Measurements from ENCODE around the gene ANKS4B. TPM values are rescaled to one million over a fixed set of nuclear protein-coding genes. Genes with fewer than 3 reads are reported as not detected.

The ANKS4B gene
- total and polyA plus RNA-seq, 2 experiments from 2014 or later = not detected

- H3K36me3 ChIP-seq (ENCODE audit: low read depth) = no peaks in the 10 kb centered on the region
- in situ Hi-C loops (cut with MboI) = no loop called here
- 39 to 54% methylated on average over 2 of the region's 2 CpGs for WGBS, 2 experiments (ENCODE audit: low coverage in 1 of 2, low lambda C conversion rate in 2 of 2, missing lambda C conversion rate in 2 of 2)
- no peaks in the 10 kb centered on the region for H3K79me2 ChIP-seq (ENCODE audit: insufficient read depth)
- H3K9me3 ChIP-seq (ENCODE audit: low read depth) = no peaks in the 10 kb centered on the region
- H3K9me2 ChIP-seq (ENCODE audit: insufficient read depth) = no peaks in the 10 kb centered on the region
- no peak overlapping the region for H3K4me3 ChIP-seq
- H3K4me2 ChIP-seq (ENCODE audit: unreplicated experiment) = no peak overlapping the region
- no peak overlapping the region for H3K27ac ChIP-seq
- no peak overlapping the region for H2AFZ ChIP-seq
- DNase-seq = no peak
- no peaks in the 10 kb centered on the region for H3K4me1 ChIP-seq (ENCODE audit: insufficient read depth)
- no peaks in the 10 kb centered on the region for H4K20me1 ChIP-seq (ENCODE audit: insufficient read depth)
- TF ChIP-seq EZH2 (IDR thresholded peaks at IDR 0.05; ENCODE audit: insufficient read depth, poor library complexity, severe bottlenecking) = no peak
- TF ChIP-seq EZH2phosphoT487 (IDR thresholded peaks at IDR 0.05; ENCODE audit: insufficient read depth, low read depth) = no peak
- H3F3A ChIP-seq (ENCODE audit: insufficient read depth) = no peaks in the 10 kb centered on the region
- H3K9ac ChIP-seq = no peak overlapping the region
- peaks cover 22% of the 10 kb centered on the region; the same call in 1 of the 2 replicates for H3K27me3 ChIP-seq (replicated peaks; ENCODE audit: insufficient read depth)
Measured at GRCh38 chr16:21217121-21217520, 16.4 kb upstream of the ANKS4B start.

- no peak overlapping the region for H3K9ac ChIP-seq
- no peak overlapping the region for H2AFZ ChIP-seq
- no peaks in the 10 kb centered on the region for H3K9me2 ChIP-seq (ENCODE audit: insufficient read depth)
- H3K4me1 ChIP-seq (ENCODE audit: insufficient read depth) = no peaks in the 10 kb centered on the region
- no peak overlapping the region for H3K4me3 ChIP-seq
- peaks cover 21% of the 10 kb centered on the region for H3K27me3 ChIP-seq (replicated peaks; ENCODE audit: insufficient read depth)
- no peaks in the 10 kb centered on the region for H3F3A ChIP-seq (ENCODE audit: insufficient read depth)
- DNase-seq = no peak
- 81 to 84% methylated on average over 7 of the region's 7 CpGs for WGBS, 2 experiments (ENCODE audit: low coverage in 1 of 2, low lambda C conversion rate in 2 of 2, missing lambda C conversion rate in 2 of 2)
- no peaks in the 10 kb centered on the region for H3K9me3 ChIP-seq (ENCODE audit: low read depth)
- no peaks in the 10 kb centered on the region for H3K79me2 ChIP-seq (ENCODE audit: insufficient read depth)
- no peaks in the 10 kb centered on the region for H3K36me3 ChIP-seq (ENCODE audit: low read depth)
- no peak overlapping the region for H3K27ac ChIP-seq
- no peak for TF ChIP-seq EZH2phosphoT487 (IDR thresholded peaks at IDR 0.05; ENCODE audit: insufficient read depth, low read depth)
- no peak for TF ChIP-seq EZH2 (IDR thresholded peaks at IDR 0.05; ENCODE audit: insufficient read depth, poor library complexity, severe bottlenecking)
- H3K4me2 ChIP-seq (ENCODE audit: unreplicated experiment) = no peak overlapping the region
- in situ Hi-C loops (cut with MboI) = no loop called here
- H4K20me1 ChIP-seq (ENCODE audit: insufficient read depth) = no peaks in the 10 kb centered on the region
Measured at GRCh38 chr16:21218153-21218552, 15.3 kb upstream of the ANKS4B start.

- Histone ChIP-seq H4K20me1 (ENCODE audit: insufficient read depth) (no peaks in the 10 kb centered on the region), H3K4me3 (no peak overlapping the region), H3K27me3 (replicated peaks; ENCODE audit: insufficient read depth) (peaks cover 25% of the 10 kb centered on the region), H3K9me2 (ENCODE audit: insufficient read depth) (no peaks in the 10 kb centered on the region), H3K9me3 (ENCODE audit: low read depth) (no peaks in the 10 kb centered on the region), H3K4me1 (ENCODE audit: insufficient read depth) (no peaks in the 10 kb centered on the region), H3K9ac (no peak overlapping the region), H3K79me2 (ENCODE audit: insufficient read depth) (no peaks in the 10 kb centered on the region), H3K4me2 (ENCODE audit: unreplicated experiment) (no peak overlapping the region), H3F3A (ENCODE audit: insufficient read depth) (no peaks in the 10 kb centered on the region), H3K27ac (no peak overlapping the region), H3K36me3 (ENCODE audit: low read depth) (no peaks in the 10 kb centered on the region), H2AFZ (no peak overlapping the region)
- in situ Hi-C loops (cut with MboI) = no loop called here
- no peak for DNase-seq
- 79 to 88% methylated on average over 2 of the region's 2 CpGs for WGBS, 2 experiments (ENCODE audit: low coverage in 1 of 2, low lambda C conversion rate in 2 of 2, missing lambda C conversion rate in 2 of 2)
- TF ChIP-seq EZH2 (IDR thresholded peaks at IDR 0.05; ENCODE audit: insufficient read depth, poor library complexity, severe bottlenecking) = no peak
- no peak for TF ChIP-seq EZH2phosphoT487 (IDR thresholded peaks at IDR 0.05; ENCODE audit: insufficient read depth, low read depth)
Measured at GRCh38 chr16:21219551-21219950, 13.9 kb upstream of the ANKS4B start.

GRCh38 chr16:21222495-21223337 is 10.8 kb upstream of the ANKS4B start:
- Histone ChIP-seq H3K27me3 (replicated peaks; ENCODE audit: insufficient read depth) (peaks cover 49% of the 10 kb centered on the region), H2AFZ (no peak overlapping the region), H3K4me3 (no peak overlapping the region), H4K20me1 (ENCODE audit: insufficient read depth) (no peaks in the 10 kb centered on the region), H3K9ac (no peak overlapping the region), H3K4me1 (ENCODE audit: insufficient read depth) (no peaks in the 10 kb centered on the region), H3K9me2 (ENCODE audit: insufficient read depth) (no peaks in the 10 kb centered on the region), H3K9me3 (ENCODE audit: low read depth) (no peaks in the 10 kb centered on the region), H3K79me2 (ENCODE audit: insufficient read depth) (no peaks in the 10 kb centered on the region), H3K36me3 (ENCODE audit: low read depth) (no peaks in the 10 kb centered on the region), H3K4me2 (ENCODE audit: unreplicated experiment) (no peak overlapping the region), H3F3A (ENCODE audit: insufficient read depth) (no peaks in the 10 kb centered on the region), H3K27ac (no peak overlapping the region)
- no peak for DNase-seq
- no peak for TF ChIP-seq EZH2phosphoT487 (IDR thresholded peaks at IDR 0.05; ENCODE audit: insufficient read depth, low read depth)
- TF ChIP-seq EZH2 (IDR thresholded peaks at IDR 0.05; ENCODE audit: insufficient read depth, poor library complexity, severe bottlenecking) = no peak
- 75 to 77% methylated on average over 4 of the region's 4 CpGs for WGBS, 2 experiments (ENCODE audit: low coverage in 1 of 2, low lambda C conversion rate in 2 of 2, missing lambda C conversion rate in 2 of 2)
- in situ Hi-C loops (cut with MboI) = no loop called here
